Measurements from ENCODE around the gene TASOR2.

TASOR2 gene

DNA sequence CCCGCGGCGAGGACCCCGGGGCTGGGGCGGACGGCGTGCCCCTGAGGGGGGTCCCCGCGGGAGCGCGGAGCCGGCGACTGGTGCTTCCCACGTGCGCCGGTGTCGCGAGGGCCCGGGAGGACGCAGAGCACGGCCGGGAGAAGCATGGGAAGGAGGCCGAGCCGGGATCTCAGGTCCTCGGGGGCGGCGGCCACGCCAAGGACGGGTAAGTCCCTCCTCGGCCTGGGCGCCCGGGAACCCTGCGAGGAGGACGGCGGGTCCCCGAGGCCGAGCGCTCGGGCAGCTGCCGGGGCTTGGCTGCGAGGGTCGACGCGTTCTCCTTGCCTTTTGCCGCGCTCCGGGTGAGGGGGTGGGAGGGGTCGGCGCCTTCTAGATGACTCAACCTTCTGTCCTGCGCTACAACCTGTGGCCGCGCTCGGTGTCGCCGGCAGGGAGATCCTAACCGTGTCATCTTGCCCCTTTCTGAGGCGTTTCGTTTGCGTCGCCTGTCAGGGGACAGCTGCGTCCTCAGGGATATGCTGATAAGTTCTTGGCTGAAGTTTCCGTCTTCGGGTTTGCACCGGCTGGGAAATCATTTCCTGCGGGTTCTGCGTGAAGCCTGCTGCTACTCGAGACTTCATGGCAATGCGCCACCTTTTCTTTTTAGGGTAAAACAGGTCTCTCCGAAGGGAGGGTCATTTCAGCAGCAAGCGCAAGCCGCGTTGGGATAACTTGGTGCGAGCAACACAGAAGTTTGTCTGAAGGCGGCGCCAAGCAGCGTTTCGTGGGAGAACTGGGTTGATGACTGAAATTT, 529 bp downstream of the TASOR2 start:
- peak overlapping the region; percentile 87 for H3K27ac Mint-ChIP-seq
- H3K9me3 Mint-ChIP-seq = no peaks in the 10 kb centered on the region

GRCh38 chr10:5685764-5686240, 1.2 kb downstream of the TASOR2 start:
- H3K4me3 Mint-ChIP-seq = peak overlapping the region; percentile 94

More for the DNA sequence above, 529 bp downstream of the TASOR2 start:
- H3K36me3 Mint-ChIP-seq (ENCODE audit: low read depth) = peaks cover 26% of the 10 kb centered on the region
- H3K4me3 Mint-ChIP-seq = peak overlapping the region; percentile 94
- H3K4me1 Mint-ChIP-seq (ENCODE audit: low read depth) = peaks cover 24% of the 10 kb centered on the region
- H3K27me3 Mint-ChIP-seq = no peaks in the 10 kb centered on the region
- intact Hi-C loops (cut with micrococcal nuclease) = loop anchor here (2.0 to 10.0 kb wide), 3 partner anchors 18 to 210 kb away; partner anchors contain the start of genes ASB13, FBH1 and GDI2

GRCh38 chr10:5688587-5688986, 3.9 kb downstream of the TASOR2 start:
- no peak overlapping the region for H3K27ac Mint-ChIP-seq
- H3K27me3 Mint-ChIP-seq = no peaks in the 10 kb centered on the region
- intact Hi-C loops (cut with micrococcal nuclease) = loop anchor here (10.0 kb wide), 1 partner anchor 206 kb away; the partner anchor contains the start of gene FBH1
- no peak overlapping the region for H3K4me3 Mint-ChIP-seq
- peaks cover 41% of the 10 kb centered on the region for H3K4me1 Mint-ChIP-seq (ENCODE audit: low read depth)
- peaks cover 26% of the 10 kb centered on the region for H3K36me3 Mint-ChIP-seq (ENCODE audit: low read depth)
- no peaks in the 10 kb centered on the region for H3K9me3 Mint-ChIP-seq

More at GRCh38 chr10:5685764-5686240, 1.2 kb downstream of the TASOR2 start:
- Mint-ChIP-seq H3K4me1 (ENCODE audit: low read depth) (peaks cover 24% of the 10 kb centered on the region), H3K27me3 (no peaks in the 10 kb centered on the region), H3K36me3 (ENCODE audit: low read depth) (peaks cover 26% of the 10 kb centered on the region), H3K27ac (peak overlapping the region; percentile 87), H3K9me3 (no peaks in the 10 kb centered on the region)
- intact Hi-C loops (cut with micrococcal nuclease) = loop anchor here (2.0 to 10.0 kb wide), 2 partner anchors 19 to 209 kb away; partner anchors contain the start of genes ASB13 and FBH1

GRCh38 chr10:5691786-5692185, 7.1 kb downstream of the TASOR2 start:
- H3K36me3 Mint-ChIP-seq (ENCODE audit: low read depth) = peaks cover 12% of the 10 kb centered on the region
- H3K4me3 Mint-ChIP-seq = no peak overlapping the region
- peaks cover 32% of the 10 kb centered on the region for H3K4me1 Mint-ChIP-seq (ENCODE audit: low read depth)
- intact Hi-C loops (cut with micrococcal nuclease) = no loop called here
- H3K27me3 Mint-ChIP-seq = no peaks in the 10 kb centered on the region
- no peaks in the 10 kb centered on the region for H3K9me3 Mint-ChIP-seq
- H3K27ac Mint-ChIP-seq = no peak overlapping the region

DNA sequence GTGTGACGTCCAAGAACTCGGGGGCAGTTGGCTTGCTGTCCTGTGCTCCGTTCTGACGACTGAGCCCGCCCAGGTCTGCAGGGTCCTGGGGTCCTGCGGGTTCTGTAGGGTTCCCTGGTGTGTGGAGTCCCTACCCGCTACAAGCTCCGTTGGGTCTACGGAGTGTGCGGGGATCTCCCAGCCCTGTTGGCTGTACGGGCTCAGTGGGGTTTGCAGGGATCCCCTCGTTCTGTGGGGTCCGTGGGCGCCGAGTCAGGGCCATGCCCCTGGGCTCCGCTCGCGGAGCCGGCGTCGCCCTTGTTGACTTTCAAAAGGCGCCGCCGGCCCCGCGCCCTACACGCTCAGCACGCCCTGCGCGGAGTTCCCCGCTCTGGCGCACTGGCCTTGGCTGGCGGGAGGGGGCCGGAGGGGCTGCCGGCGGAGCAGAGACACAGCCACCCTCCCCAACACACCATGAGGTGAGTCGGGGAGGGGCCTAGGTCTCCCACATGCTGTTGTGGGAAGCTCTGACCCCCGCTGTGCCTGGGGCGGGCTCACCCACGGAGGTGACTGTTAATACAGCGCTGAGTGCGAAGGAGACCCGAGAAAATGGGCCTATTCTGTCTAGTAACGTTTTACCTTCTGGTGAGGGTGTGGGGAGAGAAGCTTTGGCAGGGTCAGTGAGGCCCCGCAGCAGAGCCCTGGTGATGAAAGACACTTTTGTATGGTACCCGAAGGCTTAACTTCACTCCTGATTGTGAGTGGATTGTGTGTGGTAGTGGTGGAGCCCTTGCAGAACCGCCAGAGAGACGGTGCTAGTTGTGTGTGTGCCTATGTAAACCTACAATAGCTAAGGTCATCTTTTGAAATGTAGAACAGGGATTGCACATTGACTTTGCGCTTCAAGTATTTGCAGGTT, 8.1 kb downstream of the TASOR2 start:
- peaks cover 12% of the 10 kb centered on the region for H3K36me3 Mint-ChIP-seq (ENCODE audit: low read depth)
- peaks cover 32% of the 10 kb centered on the region for H3K4me1 Mint-ChIP-seq (ENCODE audit: low read depth)
- no peaks in the 10 kb centered on the region for H3K9me3 Mint-ChIP-seq
- peak overlapping the region; percentile 71 for H3K27ac Mint-ChIP-seq
- intact Hi-C loops (cut with micrococcal nuclease) = no loop called here
- peak overlapping the region; percentile 70 for H3K4me3 Mint-ChIP-seq
- H3K27me3 Mint-ChIP-seq = no peaks in the 10 kb centered on the region

DNA sequence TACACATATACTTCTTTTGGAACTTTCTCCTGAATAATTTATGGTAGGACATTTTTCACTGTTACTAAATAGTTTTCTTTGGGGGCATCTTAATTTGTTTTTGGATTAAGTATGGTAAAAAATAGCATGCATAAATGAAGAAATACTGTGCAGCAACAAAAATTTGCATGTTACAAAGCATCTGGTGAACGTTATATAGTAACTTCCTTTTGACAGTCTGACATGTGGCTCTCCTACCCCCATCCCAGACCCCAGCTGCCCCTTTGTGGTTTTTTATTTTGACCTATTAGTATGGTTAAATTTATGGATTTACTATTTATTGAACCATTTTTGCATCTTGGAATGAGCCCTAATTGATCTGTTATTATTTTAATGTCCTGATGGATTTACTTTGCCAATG, 9.9 kb downstream of the TASOR2 start:
- Mint-ChIP-seq H3K4me1 (ENCODE audit: low read depth) (peaks cover 29% of the 10 kb centered on the region), H3K4me3 (no peak overlapping the region), H3K36me3 (ENCODE audit: low read depth) (no peaks in the 10 kb centered on the region), H3K27me3 (no peaks in the 10 kb centered on the region), H3K9me3 (no peaks in the 10 kb centered on the region), H3K27ac (no peak overlapping the region)
- intact Hi-C loops (cut with micrococcal nuclease) = no loop called here

DNA sequence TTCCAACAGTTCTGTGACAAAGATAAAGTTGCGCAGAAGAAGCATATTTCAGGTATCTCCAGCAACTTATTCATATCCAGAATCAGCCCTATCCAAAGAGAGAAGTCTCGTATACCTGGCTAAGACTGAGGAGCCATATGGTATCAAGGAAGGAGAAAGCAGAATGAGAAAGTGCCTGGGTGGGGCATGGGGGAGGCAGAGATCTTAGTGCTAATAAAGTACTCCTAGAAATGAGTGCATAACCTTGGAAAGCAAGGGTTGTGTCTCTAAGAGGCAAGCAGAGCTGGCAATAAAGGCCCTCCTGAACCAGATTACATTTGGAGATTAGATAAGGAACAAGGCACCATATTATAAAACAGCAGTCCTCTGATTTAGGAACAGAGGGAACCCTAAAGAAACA, 12.7 kb downstream of the TASOR2 start:
- no peaks in the 10 kb centered on the region for H3K9me3 Mint-ChIP-seq
- H3K4me3 Mint-ChIP-seq = no peak overlapping the region
- peaks cover 22% of the 10 kb centered on the region for H3K4me1 Mint-ChIP-seq (ENCODE audit: low read depth)

GRCh38 chr10:5698062-5698461, 13.4 kb downstream of the TASOR2 start:
- H3K4me1 Mint-ChIP-seq (ENCODE audit: low read depth) = peaks cover 15% of the 10 kb centered on the region

More for the DNA sequence above, 12.7 kb downstream of the TASOR2 start:
- Mint-ChIP-seq H3K36me3 (ENCODE audit: low read depth) (no peaks in the 10 kb centered on the region), H3K27ac (no peak overlapping the region), H3K27me3 (no peaks in the 10 kb centered on the region)
- intact Hi-C loops (cut with micrococcal nuclease) = no loop called here

GRCh38 chr10:5708356-5708755, 23.7 kb downstream of the TASOR2 start:
- Mint-ChIP-seq H3K27ac (no peak overlapping the region), H3K36me3 (ENCODE audit: low read depth) (peaks cover 4% of the 10 kb centered on the region), H3K27me3 (no peaks in the 10 kb centered on the region), H3K4me3 (no peak overlapping the region), H3K9me3 (no peaks in the 10 kb centered on the region), H3K4me1 (ENCODE audit: low read depth) (peaks cover 29% of the 10 kb centered on the region)
- intact Hi-C loops (cut with micrococcal nuclease) = no loop called here

More at GRCh38 chr10:5698062-5698461, 13.4 kb downstream of the TASOR2 start:
- Mint-ChIP-seq H3K9me3 (no peaks in the 10 kb centered on the region), H3K36me3 (ENCODE audit: low read depth) (no peaks in the 10 kb centered on the region), H3K27ac (no peak overlapping the region), H3K27me3 (no peaks in the 10 kb centered on the region), H3K4me3 (no peak overlapping the region)
- intact Hi-C loops (cut with micrococcal nuclease) = no loop called here

DNA sequence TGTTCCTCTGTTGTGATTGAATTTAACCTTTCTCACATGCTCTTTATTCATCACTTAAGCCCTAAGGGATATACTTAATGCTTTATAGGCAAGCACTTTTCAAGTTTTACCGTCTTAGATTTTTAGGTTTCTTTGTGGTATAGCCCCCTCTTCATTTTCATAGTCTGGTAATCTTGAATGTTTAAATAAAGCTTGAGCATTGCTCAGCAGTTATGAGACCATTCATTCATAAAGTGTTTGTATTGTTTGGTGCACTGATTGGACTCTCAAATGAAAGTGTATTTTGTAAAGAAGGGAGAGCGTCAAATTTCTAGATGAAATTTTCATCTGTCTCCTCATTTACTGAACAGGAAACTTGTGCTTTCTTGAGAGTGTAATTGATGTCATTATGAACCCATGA, 25.2 kb downstream of the TASOR2 start:
- Mint-ChIP-seq H3K4me1 (ENCODE audit: low read depth) (peaks cover 29% of the 10 kb centered on the region), H3K36me3 (ENCODE audit: low read depth) (peaks cover 6% of the 10 kb centered on the region), H3K4me3 (no peak overlapping the region), H3K27me3 (no peaks in the 10 kb centered on the region), H3K27ac (no peak overlapping the region), H3K9me3 (no peaks in the 10 kb centered on the region)
- intact Hi-C loops (cut with micrococcal nuclease) = no loop called here

- Mint-ChIP-seq H3K4me1 (ENCODE audit: low read depth) (peaks cover 29% of the 10 kb centered on the region), H3K4me3 (no peak overlapping the region), H3K27me3 (no peaks in the 10 kb centered on the region), H3K27ac (no peak overlapping the region), H3K36me3 (ENCODE audit: low read depth) (peaks cover 6% of the 10 kb centered on the region), H3K9me3 (no peaks in the 10 kb centered on the region)
- intact Hi-C loops (cut with micrococcal nuclease) = no loop called here
These were observed 26.2 kb downstream of the TASOR2 start for GRCh38 chr10:5710859-5711258.

DNA sequence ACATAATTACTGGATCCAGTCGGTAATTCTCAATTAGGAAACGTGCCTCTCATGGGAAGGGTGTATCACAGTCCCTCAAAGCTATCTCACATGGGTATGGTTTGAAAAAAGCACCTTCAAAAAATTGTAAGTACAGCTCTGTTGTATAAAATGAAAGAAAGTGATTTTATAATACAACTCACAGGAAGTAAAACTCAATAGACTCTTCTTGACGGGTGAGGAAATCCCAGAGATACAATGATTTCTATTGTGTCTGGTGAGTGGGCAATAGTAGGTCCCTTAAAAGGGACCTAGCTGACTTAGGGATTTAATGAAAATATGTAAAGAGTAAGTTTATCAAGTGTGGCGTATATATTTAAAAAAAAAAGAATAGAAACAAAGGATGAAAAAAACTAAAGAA, 27.0 kb downstream of the TASOR2 start:
- no peak overlapping the region for H3K4me3 Mint-ChIP-seq
- intact Hi-C loops (cut with micrococcal nuclease) = no loop called here
- H3K27me3 Mint-ChIP-seq = no peaks in the 10 kb centered on the region
- peak overlapping the region; percentile 5 for H3K27ac Mint-ChIP-seq
- no peaks in the 10 kb centered on the region for H3K9me3 Mint-ChIP-seq
- peaks cover 6% of the 10 kb centered on the region for H3K36me3 Mint-ChIP-seq (ENCODE audit: low read depth)
- peaks cover 29% of the 10 kb centered on the region for H3K4me1 Mint-ChIP-seq (ENCODE audit: low read depth)

DNA sequence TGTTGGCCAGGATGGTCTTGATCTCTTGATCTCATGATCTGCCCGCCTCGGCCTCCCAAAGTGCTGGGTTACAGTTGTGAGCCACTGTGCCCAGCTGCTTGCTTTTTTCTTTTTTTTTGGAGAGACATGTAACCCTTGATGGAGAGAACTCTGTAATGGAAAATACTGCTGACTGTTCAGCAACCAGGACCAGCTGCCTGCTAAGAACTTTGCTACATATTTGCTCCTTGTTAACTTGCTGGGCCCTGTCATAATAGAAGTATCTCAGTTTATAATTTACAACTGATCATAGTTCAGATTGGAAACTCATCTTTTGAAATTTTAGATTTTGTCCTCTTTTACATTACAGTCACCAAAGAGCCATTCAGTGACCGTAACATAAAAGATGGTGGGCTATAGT, 34.9 kb downstream of the TASOR2 start:
- intact Hi-C loops (cut with micrococcal nuclease) = no loop called here
- Mint-ChIP-seq H3K4me1 (ENCODE audit: low read depth) (no peaks in the 10 kb centered on the region), H3K27ac (peak overlapping the region; percentile 43), H3K27me3 (no peaks in the 10 kb centered on the region), H3K4me3 (no peak overlapping the region), H3K36me3 (ENCODE audit: low read depth) (peaks cover 28% of the 10 kb centered on the region), H3K9me3 (no peaks in the 10 kb centered on the region)

DNA sequence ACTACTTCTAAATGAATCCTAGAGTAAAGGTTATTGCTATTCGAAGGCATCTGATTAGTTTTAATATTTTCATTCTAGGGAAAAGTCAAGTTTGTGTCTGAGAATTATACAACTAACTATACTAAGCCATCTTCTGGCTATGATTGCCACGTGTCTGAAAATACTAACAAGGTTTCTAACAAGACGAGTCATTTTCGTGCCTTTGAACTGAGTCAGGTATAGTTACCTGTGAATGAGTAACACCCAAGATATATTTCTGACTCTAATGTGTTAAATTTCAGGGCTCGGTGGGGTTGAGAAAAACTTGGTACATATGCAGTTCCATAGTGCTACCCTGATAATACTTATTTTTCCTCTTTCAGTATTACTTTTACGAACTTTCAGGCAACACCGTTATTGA, 35.5 kb downstream of the TASOR2 start:
- Mint-ChIP-seq H3K36me3 (ENCODE audit: low read depth) (peaks cover 33% of the 10 kb centered on the region), H3K9me3 (no peaks in the 10 kb centered on the region), H3K4me1 (ENCODE audit: low read depth) (no peaks in the 10 kb centered on the region), H3K27me3 (no peaks in the 10 kb centered on the region), H3K4me3 (no peak overlapping the region), H3K27ac (no peak overlapping the region)
- intact Hi-C loops (cut with micrococcal nuclease) = no loop called here

Measured in dendritic cell treated with granulocyte-macrophage colony-stimulating factor and Interleukin-4, amounts not matched to agents 40 ng/mL and 50 ng/mL, for 4 days (primary cell).